Hepatocyte (in vitro differentiated cells): ENCODE results near the gene SLC9A7. TPM values are rescaled to one million over a fixed set of nuclear protein-coding genes. Genes with fewer than 3 reads are reported as not detected.

Experiments used
- DNase-seq: peaks from one replicate; pipeline ENCODE4 v3.0.0-alpha.2; 2016; ENCODE audit warnings: low spot score
- H2AFZ ChIP-seq: fragments of 200-600 bp; sonication (generic); 2 replicates; pipeline ENCODE4 v1.6.0; 2016; ENCODE audit warnings: antibody characterized with exemption, mild to moderate bottlenecking
- H3K27ac ChIP-seq: fragments of 200-600 bp; sonication (generic); 2 replicates; pipeline ENCODE4 v1.5.1; 2016; ENCODE audit warnings: mild to moderate bottlenecking
- H3K27me3 ChIP-seq: fragments of 200-600 bp; sonication (generic); 2 replicates; pipeline ENCODE4 v1.6.1; 2016
- H3K36me3 ChIP-seq: fragments of 200-600 bp; sonication (generic); replicated peaks from 2 replicates; pipeline ENCODE4 v1.5.1; 2016; ENCODE audit warnings: low read depth; ENCODE audit not compliant: insufficient read depth
- H3K4me1 ChIP-seq: fragments of 200-600 bp; sonication (generic); 2 replicates; pipeline ENCODE4 v1.5.1; 2016; ENCODE audit warnings: mild to moderate bottlenecking, moderate library complexity; ENCODE audit not compliant: insufficient read depth
- H3K4me2 ChIP-seq: fragments of 200-600 bp; sonication (generic); 2 replicates; pipeline ENCODE4 v1.6.0; 2016
- H3K4me3 ChIP-seq: fragments of 200-600 bp; sonication (generic); 2 replicates; pipeline ENCODE4 v1.5.1; 2016; ENCODE audit warnings: mild to moderate bottlenecking
- H3K79me2 ChIP-seq: fragments of 200-600 bp; sonication (generic); 2 replicates; pipeline ENCODE4 v1.6.0; 2017; ENCODE audit warnings: mild to moderate bottlenecking
- H3K9me2 ChIP-seq: fragments of 200-600 bp; sonication (generic); replicated peaks from 2 replicates; pipeline ENCODE4 v1.6.0; 2017; ENCODE audit warnings: mild to moderate bottlenecking; ENCODE audit not compliant: insufficient read depth
- H3K9me3 ChIP-seq: fragments of 200-600 bp; sonication (generic); 2 replicates; pipeline ENCODE4 v1.5.1; 2016; ENCODE audit warnings: low read depth, mild to moderate bottlenecking
- H4K20me1 ChIP-seq: fragments of 200-600 bp; sonication (generic); 2 replicates; pipeline ENCODE4 v1.6.0; 2016; ENCODE audit warnings: mild to moderate bottlenecking; ENCODE audit not compliant: insufficient read depth, poor library complexity, severe bottlenecking
- CTCF ChIP-seq: fragments of 200-600 bp; sonication (generic); IDR thresholded peaks from 2 replicates; pipeline ENCODE4 v1.5.1; 2016; ENCODE audit warnings: antibody characterized with exemption, mild to moderate bottlenecking; ENCODE audit not compliant: poor library complexity
- EZH2 ChIP-seq: fragments of 200-600 bp; sonication (generic); IDR thresholded peaks from 2 replicates; pipeline ENCODE4 v1.6.1; 2016; ENCODE audit warnings: antibody characterized with exemption, mild to moderate bottlenecking, borderline replicate concordance
- EZH2phosphoT487 ChIP-seq: fragments of 200-600 bp; sonication (generic); IDR thresholded peaks from one replicate; pipeline ENCODE4 v1.6.1; 2018; ENCODE audit warnings: antibody characterized with exemption, mild to moderate bottlenecking, low read depth, moderate library complexity; ENCODE audit not compliant: unreplicated experiment, severe bottlenecking
- WGBS: methylation state at CpG from one replicate; pipeline ENCODE4 v1.1.6; 2016; ENCODE audit warnings: low lambda C conversion rate; ENCODE audit errors: missing lambda C conversion rate; 5-methylcytosine and 5-hydroxymethylcytosine counted together
- polyA plus RNA-seq: library from polyadenylated mRNA; unstranded; fragments of >200 nt; fragmentation: Nextera tagmentation; extraction: Ambion mirVana; gene quantifications from 2 replicates; pipeline ENCODE4 v1.2.1, GENCODE V29; 2016
- total RNA-seq: library from RNA; depleted of rRNA; stranded (reverse); fragments of >200 nt; gene quantifications from 2 replicates; pipeline ENCODE4 v1.2.3, GENCODE V29; 2014

The SLC9A7 gene
- total and polyA plus RNA-seq, 2 experiments from 2014 or later = 3.6 to 8.1 TPM

GRCh38 chrX:46587158-46587557 lies 171.8 kb downstream of the SLC9A7 start:
- no peak overlapping the region for H3K27ac ChIP-seq
- H3K9me2 ChIP-seq = no peaks in the 10 kb centered on the region
- H3K9me3 ChIP-seq = no peaks in the 10 kb centered on the region
- no peaks in the 10 kb centered on the region for H3K4me1 ChIP-seq
- no peak for DNase-seq
- H3K4me3 ChIP-seq = no peak overlapping the region
- H2AFZ ChIP-seq = no peak overlapping the region
- WGBS = 68% methylated on average over 5 of the region's 5 CpGs
- H3K79me2 ChIP-seq = no peaks in the 10 kb centered on the region
- no peaks in the 10 kb centered on the region for H4K20me1 ChIP-seq
- no peak for TF ChIP-seq EZH2phosphoT487
- no peak for TF ChIP-seq EZH2
- TF ChIP-seq CTCF = no peak
- no peak overlapping the region for H3K4me2 ChIP-seq
- H3K27me3 ChIP-seq = no peaks in the 10 kb centered on the region
- H3K36me3 ChIP-seq = no peaks in the 10 kb centered on the region

- 68% methylated on average over 2 of the region's 2 CpGs for WGBS
- no peak for DNase-seq
- no peaks in the 10 kb centered on the region for H3K79me2 ChIP-seq
Measured at GRCh38 chrX:46584736-46585135, 174.2 kb downstream of the SLC9A7 start.

GRCh38 chrX:46582966-46583365 lies 176.0 kb downstream of the SLC9A7 start:
- Histone ChIP-seq H3K4me3 (no peak overlapping the region), H3K4me2 (no peak overlapping the region), H3K27me3 (no peaks in the 10 kb centered on the region), H3K36me3 (no peaks in the 10 kb centered on the region), H2AFZ (no peak overlapping the region), H3K9me2 (no peaks in the 10 kb centered on the region), H4K20me1 (no peaks in the 10 kb centered on the region), H3K9me3 (no peaks in the 10 kb centered on the region), H3K4me1 (no peaks in the 10 kb centered on the region), H3K79me2 (no peaks in the 10 kb centered on the region), H3K27ac (no peak overlapping the region)
- no peak for DNase-seq
- WGBS = 41% methylated on average over 1 of the region's 1 CpG
- no peak for TF ChIP-seq CTCF
- no peak for TF ChIP-seq EZH2
- TF ChIP-seq EZH2phosphoT487 = no peak

More at GRCh38 chrX:46584736-46585135, 174.2 kb downstream of the SLC9A7 start:
- H3K27me3 ChIP-seq = no peaks in the 10 kb centered on the region
- H3K9me3 ChIP-seq = no peaks in the 10 kb centered on the region
- no peaks in the 10 kb centered on the region for H3K4me1 ChIP-seq
- no peak overlapping the region for H3K4me3 ChIP-seq
- no peak overlapping the region for H3K4me2 ChIP-seq
- no peaks in the 10 kb centered on the region for H3K9me2 ChIP-seq
- H3K36me3 ChIP-seq = no peaks in the 10 kb centered on the region
- H3K27ac ChIP-seq = no peak overlapping the region
- H2AFZ ChIP-seq = no peak overlapping the region
- H4K20me1 ChIP-seq = no peaks in the 10 kb centered on the region
- TF ChIP-seq EZH2 (no peak), EZH2phosphoT487 (no peak), CTCF (no peak)

GRCh38 chrX:46582325-46582724 lies 176.6 kb downstream of the SLC9A7 start:
- Histone ChIP-seq H3K27me3 (no peaks in the 10 kb centered on the region), H4K20me1 (no peaks in the 10 kb centered on the region), H3K36me3 (no peaks in the 10 kb centered on the region), H3K4me3 (no peak overlapping the region), H3K79me2 (no peaks in the 10 kb centered on the region), H3K4me2 (no peak overlapping the region), H2AFZ (no peak overlapping the region), H3K4me1 (no peaks in the 10 kb centered on the region), H3K9me2 (no peaks in the 10 kb centered on the region), H3K27ac (no peak overlapping the region), H3K9me3 (no peaks in the 10 kb centered on the region)
- 65% methylated on average over 3 of the region's 3 CpGs for WGBS
- DNase-seq = no peak
- TF ChIP-seq CTCF = no peak
- TF ChIP-seq EZH2phosphoT487 = no peak
- no peak for TF ChIP-seq EZH2
